HEK293 (cell line): ENCODE measurements around the gene NLRP8.
"Not testable (repeated sequence)": the region's sequence is repeated elsewhere in the genome, so short reads cannot be mapped to it uniquely, and the experiment has no call there.

Experiments
- CTCF ChIA-PET: fragments of 350-600 bp; formaldehyde crosslinking; extraction: SDS; loops from one replicate; lab custom pipeline; 2021; ENCODE audit warnings: antibody characterized with exemption; lab: Yijun Ruan, JAX
- POLR2A ChIA-PET: fragments of 300-600 bp; formaldehyde crosslinking; extraction: SDS; loops from one replicate; lab custom pipeline; 2020; ENCODE audit warnings: antibody characterized with exemption, inconsistent platforms; lab: Yijun Ruan, JAX
- H3K27ac ChIP-seq: fragments of 200-500 bp; sonication (Bioruptor generic); 2 replicates; pipeline ENCODE4 v1.5.1; 2014; ENCODE audit warnings: low read depth, low read length, control low read depth, inconsistent platforms; ENCODE audit errors: extremely low read depth
- H3K36me3 ChIP-seq, 2 experiments: fragments of 200-500 bp in 1 of 2; sonication (Bioruptor generic) in 1 of 2; 1 replicate in 1 of 2; 2 replicates in 1 of 2; pipeline ENCODE4 v1.5.1; 2014 to 2017; ENCODE audit warnings: inconsistent platforms in 2 of 2, low read length in 2 of 2; ENCODE audit not compliant: control insufficient read depth in 2 of 2, insufficient read depth in 1 of 2
- H3K4me1 ChIP-seq: fragments of 200-500 bp; sonication (Bioruptor generic); 2 replicates; pipeline ENCODE4 v1.5.1; 2014; ENCODE audit warnings: mild to moderate bottlenecking, low read length, inconsistent platforms; ENCODE audit not compliant: control insufficient read depth, insufficient read depth
- H3K4me3 ChIP-seq: 2 replicates; pipeline ENCODE4 v1.5.1; 2011; ENCODE audit warnings: low read depth, mild to moderate bottlenecking, control low read depth, low read length, moderate library complexity
- H3K9me3 ChIP-seq: fragments of 200-500 bp; sonication (Bioruptor generic); 2 replicates; pipeline ENCODE4 v1.5.1; 2014; ENCODE audit warnings: low read depth, low read length, inconsistent platforms; ENCODE audit not compliant: control insufficient read depth, insufficient read depth
- GFI1B ChIP-seq: fragments of 450-650 bp; formaldehyde crosslinking; IDR thresholded peaks from 2 replicates; pipeline ENCODE4 v1.5.1; 2016; ENCODE audit warnings: missing biosample characterization, missing genetic modification characterization
- GLI2 ChIP-seq: fragments of 450-650 bp; formaldehyde crosslinking; IDR thresholded peaks from 2 replicates; pipeline ENCODE4; 2017; ENCODE audit warnings: missing biosample characterization, missing genetic modification characterization, low read depth, borderline replicate concordance
- GLI4 ChIP-seq: fragments of 450-650 bp; formaldehyde crosslinking; IDR thresholded peaks from 2 replicates; pipeline ENCODE4 v1.5.1; 2016; ENCODE audit warnings: missing biosample characterization, missing genetic modification characterization
- GLIS2 ChIP-seq: fragments of 450-650 bp; formaldehyde crosslinking; IDR thresholded peaks from 2 replicates; pipeline ENCODE4 v1.5.1; 2016; ENCODE audit warnings: missing biosample characterization, missing genetic modification characterization
- HIC1 ChIP-seq: fragments of 450-650 bp; formaldehyde crosslinking; IDR thresholded peaks from 2 replicates; pipeline ENCODE4 v1.5.1; 2016; ENCODE audit warnings: missing biosample characterization, missing genetic modification characterization
- HOXD13 ChIP-seq: sonication (generic); formaldehyde crosslinking; IDR thresholded peaks from 2 replicates; pipeline ENCODE4 v1.8.0; 2022; ENCODE audit warnings: missing genetic modification reagents, borderline replicate concordance
- KLF10 ChIP-seq: fragments of 450-650 bp; IDR thresholded peaks from 2 replicates; pipeline ENCODE4 v1.5.1; 2018; ENCODE audit warnings: missing biosample characterization, mild to moderate bottlenecking, missing genetic modification characterization
- KLF8 ChIP-seq: fragments of 450-650 bp; formaldehyde crosslinking; IDR thresholded peaks from 2 replicates; pipeline ENCODE4 v1.5.1; 2016; ENCODE audit warnings: missing biosample characterization, missing genetic modification characterization
- KLF9 ChIP-seq: fragments of 450-650 bp; formaldehyde crosslinking; IDR thresholded peaks from 2 replicates; pipeline ENCODE4 v1.5.1; 2016; ENCODE audit warnings: missing biosample characterization, missing genetic modification characterization, low read depth
- SCRT1 ChIP-seq: fragments of 450-650 bp; formaldehyde crosslinking; IDR thresholded peaks from 2 replicates; pipeline ENCODE4 v1.5.1; 2016; ENCODE audit warnings: missing biosample characterization, missing genetic modification characterization, borderline replicate concordance
- ZBTB44 ChIP-seq: fragments of 450-650 bp; IDR thresholded peaks from 2 replicates; pipeline ENCODE4 v1.5.1; 2018; ENCODE audit warnings: missing biosample characterization, mild to moderate bottlenecking, missing genetic modification characterization
- ZNF140 ChIP-seq: fragments of 450-650 bp; formaldehyde crosslinking; IDR thresholded peaks from 2 replicates; pipeline ENCODE4 v1.5.1; 2016; ENCODE audit warnings: missing biosample characterization, missing genetic modification characterization
- ZNF148 ChIP-seq: fragments of 450-650 bp; formaldehyde crosslinking; IDR thresholded peaks from 2 replicates; pipeline ENCODE4 v1.5.0; 2017; ENCODE audit warnings: missing biosample characterization, missing genetic modification characterization, borderline replicate concordance
- ZNF169 ChIP-seq: fragments of 450-650 bp; formaldehyde crosslinking; IDR thresholded peaks from 2 replicates; pipeline ENCODE4 v1.5.1; 2016; ENCODE audit warnings: missing biosample characterization, missing genetic modification characterization
- ZNF24 ChIP-seq: fragments of 450-650 bp; formaldehyde crosslinking; IDR thresholded peaks from 2 replicates; pipeline ENCODE4 v1.5.1; 2016; ENCODE audit warnings: missing biosample characterization, missing genetic modification characterization
- ZNF302 ChIP-seq: fragments of 450-650 bp; formaldehyde crosslinking; IDR thresholded peaks from 2 replicates; pipeline ENCODE4 v1.5.1; 2016; ENCODE audit warnings: missing biosample characterization, missing genetic modification characterization, low read depth
- ZNF341 ChIP-seq: fragments of 450-650 bp; formaldehyde crosslinking; IDR thresholded peaks from 2 replicates; pipeline ENCODE4; 2016; ENCODE audit warnings: low read depth, missing biosample characterization, missing genetic modification characterization
- ZNF416 ChIP-seq: fragments of 450-650 bp; formaldehyde crosslinking; IDR thresholded peaks from 2 replicates; pipeline ENCODE4 v1.5.1; 2016; ENCODE audit warnings: missing biosample characterization, missing genetic modification characterization
- ZNF518A ChIP-seq: fragments of 450-650 bp; formaldehyde crosslinking; conservative IDR thresholded peaks from 2 replicates; pipeline ENCODE4 v1.5.1; 2016; ENCODE audit warnings: low read depth, missing biosample characterization, missing genetic modification characterization
- ZNF629 ChIP-seq: fragments of 450-650 bp; formaldehyde crosslinking; IDR thresholded peaks from 2 replicates; pipeline ENCODE4 v1.5.1; 2017; ENCODE audit warnings: missing biosample characterization, missing genetic modification characterization
- ZSCAN4 ChIP-seq: fragments of 450-650 bp; formaldehyde crosslinking; IDR thresholded peaks from 2 replicates; pipeline ENCODE4 v1.5.1; 2017; ENCODE audit warnings: missing biosample characterization, missing genetic modification characterization

The NLRP8 gene

GRCh38 chr19:55940306-55940705, 7.3 kb upstream of the NLRP8 start:
- CTCF ChIA-PET, result no interaction called here
- POLR2A ChIA-PET, result no interaction called here
- Histone ChIP-seq H3K9me3 (no peaks in the 10 kb centered on the region), H3K36me3 (no peaks in the 10 kb centered on the region), H3K4me1 (no peaks in the 10 kb centered on the region), H3K4me3 (no peak overlapping the region), H3K27ac (no peak overlapping the region)
- TF ChIP-seq ZNF518A (tag by site-specific recombination) (no peak), ZNF341 (tag by site-specific recombination) (no peak), GLI4 (tag by site-specific recombination) (no peak), GFI1B (no peak), KLF10 (no peak), GLIS2 (tag by site-specific recombination) (no peak), KLF9 (tag by site-specific recombination) (no peak), ZNF169 (no peak), ZNF24 (tag by site-specific recombination) (no peak), ZNF629 (tag by site-specific recombination) (no peak), ZSCAN4 (tag by site-specific recombination) (no peak), ZBTB44 (tag by site-specific recombination) (no peak), ZNF416 (tag by site-specific recombination) (no peak), HOXD13 (CRISPR knock-in tag) (no peak), KLF8 (tag by site-specific recombination) (no peak)

GRCh38 chr19:55950566-55950965, 2.9 kb downstream of the NLRP8 start:
- H3K36me3 ChIP-seq, POLR2A ChIA-PET, H3K4me1 ChIP-seq, CTCF ChIA-PET, H3K4me3 ChIP-seq, H3K9me3 ChIP-seq, H3K27ac ChIP-seq: not testable (repeated sequence)

GRCh38 chr19:55956431-55956830, 8.8 kb downstream of the NLRP8 start:
- Histone ChIP-seq H3K36me3 (no peaks in the 10 kb centered on the region), H3K9me3 (no peaks in the 10 kb centered on the region), H3K4me3 (no peak overlapping the region), H3K4me1 (no peaks in the 10 kb centered on the region), H3K27ac (no peak overlapping the region)
- ChIA-PET POLR2A (no interaction called here), CTCF (no interaction called here)
- TF ChIP-seq ZNF148 (no peak), HIC1 (no peak), GLI2 (tag by site-specific recombination) (no peak), SCRT1 (tag by site-specific recombination) (no peak), ZNF302 (tag by site-specific recombination) (no peak), ZNF140 (no peak)
